ENCODE results near the gene PIAS1.

The PIAS1 gene

GRCh38 chr15:68014219-68014618 lies 39.9 kb upstream of the PIAS1 start:
- Histone ChIP-seq H2BK15ac (ENCODE audit: low read depth, poor library complexity, severe bottlenecking) (no peak overlapping the region), H2BK120ac (ENCODE audit: low read depth, low read length) (no peak overlapping the region), H3K36me3 (ENCODE audit: control insufficient read depth in 1 of 2, insufficient read depth in 2 of 2, low read depth in 1 of 2, low read length in 2 of 2) (no peaks in the 10 kb centered on the region), H3K23ac (ENCODE audit: low read length in 2 of 2) (no peak overlapping the region), H2AK5ac (ENCODE audit: low read length, severe bottlenecking) (no peak overlapping the region), H3K27me3 (ENCODE audit: control insufficient read depth in 1 of 2, insufficient read depth in 1 of 2, low read length in 2 of 2) (peaks cover 9 to 36% of the 10 kb centered on the region in 2 experiments), H3K4ac (ENCODE audit: low read depth in 1 of 2, low read length in 2 of 2) (no peak overlapping the region), H3K18ac (ENCODE audit: low read depth in 1 of 2, low read length in 2 of 2) (no peak overlapping the region), H3K79me1 (replicated peaks; ENCODE audit: low read length, poor library complexity, severe bottlenecking) (no peaks in the 10 kb centered on the region), H2AFZ (ENCODE audit: low read depth, low read length) (no peak overlapping the region), H2BK12ac (ENCODE audit: low read length in 2 of 2) (no peak overlapping the region), H3K4me3 (ENCODE audit: insufficient read depth in 1 of 2, low read depth in 1 of 2, low read length in 2 of 2) (no peak overlapping the region), H4K8ac (ENCODE audit: low read length) (no peak overlapping the region), H4K91ac (ENCODE audit: low read length) (no peak overlapping the region), H2BK5ac (ENCODE audit: low read depth, low read length, poor library complexity, severe bottlenecking) (no peak overlapping the region), H3K9me3 (ENCODE audit: control insufficient read depth, low read length) (no peaks in the 10 kb centered on the region), H3K14ac (ENCODE audit: low read length in 2 of 2) (no peak overlapping the region), H3K9ac (ENCODE audit: low read length) (no peak overlapping the region), H3K4me2 (ENCODE audit: low read length, poor library complexity, severe bottlenecking) (no peak overlapping the region), H3K27ac (ENCODE audit: low read length, poor library complexity, severe bottlenecking) (no peak overlapping the region), H3K4me1 (ENCODE audit: control insufficient read depth, insufficient read depth, low read depth, low read length) (no peaks in the 10 kb centered on the region)
- DNase-seq, result no peak
- WGBS, result 94% methylated on average over 1 of the region's 1 CpG

GRCh38 chr15:68015244-68015643 lies 38.9 kb upstream of the PIAS1 start:
- no peak overlapping the region for H3K9ac ChIP-seq (ENCODE audit: low read length)
- H4K91ac ChIP-seq (ENCODE audit: low read length), result no peak overlapping the region
- H2BK5ac ChIP-seq (ENCODE audit: low read depth, low read length, poor library complexity, severe bottlenecking), result no peak overlapping the region
- H3K4ac ChIP-seq (ENCODE audit: low read depth in 1 of 2, low read length in 2 of 2), result no peak overlapping the region
- H2BK120ac ChIP-seq (ENCODE audit: low read depth, low read length), result no peak overlapping the region
- H3K23ac ChIP-seq (ENCODE audit: low read length in 2 of 2), result no peak overlapping the region
- H2AK5ac ChIP-seq (ENCODE audit: low read length, severe bottlenecking), result no peak overlapping the region
- no peak overlapping the region for H3K18ac ChIP-seq (ENCODE audit: low read depth in 1 of 2, low read length in 2 of 2)
- no peak overlapping the region for H2BK12ac ChIP-seq (ENCODE audit: low read length in 2 of 2)
- H3K36me3 ChIP-seq (ENCODE audit: control insufficient read depth in 1 of 2, insufficient read depth in 2 of 2, low read depth in 1 of 2, low read length in 2 of 2), result no peaks in the 10 kb centered on the region
- WGBS, result 47% methylated on average over 3 of the region's 3 CpGs
- no peak overlapping the region for H4K8ac ChIP-seq (ENCODE audit: low read length)
- no peak overlapping the region for H3K4me3 ChIP-seq (ENCODE audit: insufficient read depth in 1 of 2, low read depth in 1 of 2, low read length in 2 of 2)
- H2BK15ac ChIP-seq (ENCODE audit: low read depth, poor library complexity, severe bottlenecking), result no peak overlapping the region
- H3K79me1 ChIP-seq (replicated peaks; ENCODE audit: low read length, poor library complexity, severe bottlenecking), result no peaks in the 10 kb centered on the region
- peaks cover 11 to 33% of the 10 kb centered on the region in 2 experiments for H3K27me3 ChIP-seq (ENCODE audit: control insufficient read depth in 1 of 2, insufficient read depth in 1 of 2, low read length in 2 of 2)
- no peaks in the 10 kb centered on the region for H3K4me1 ChIP-seq (ENCODE audit: control insufficient read depth, insufficient read depth, low read depth, low read length)
- H2AFZ ChIP-seq (ENCODE audit: low read depth, low read length), result no peak overlapping the region
- H3K27ac ChIP-seq (ENCODE audit: low read length, poor library complexity, severe bottlenecking), result no peak overlapping the region
- DNase-seq, result no peak
- H3K14ac ChIP-seq (ENCODE audit: low read length in 2 of 2), result no peak overlapping the region
- no peaks in the 10 kb centered on the region for H3K9me3 ChIP-seq (ENCODE audit: control insufficient read depth, low read length)
- no peak overlapping the region for H3K4me2 ChIP-seq (ENCODE audit: low read length, poor library complexity, severe bottlenecking)

- H4K8ac ChIP-seq (ENCODE audit: low read length), result no peak overlapping the region
- no peaks in the 10 kb centered on the region for H3K4me1 ChIP-seq (ENCODE audit: control insufficient read depth, insufficient read depth, low read depth, low read length)
- no peak overlapping the region for H2BK5ac ChIP-seq (ENCODE audit: low read depth, low read length, poor library complexity, severe bottlenecking)
- no peaks in the 10 kb centered on the region for H3K79me1 ChIP-seq (replicated peaks; ENCODE audit: low read length, poor library complexity, severe bottlenecking)
- no peak overlapping the region for H3K23ac ChIP-seq (ENCODE audit: low read length in 2 of 2)
- H3K18ac ChIP-seq (ENCODE audit: low read depth in 1 of 2, low read length in 2 of 2), result no peak overlapping the region
- H3K4me2 ChIP-seq (ENCODE audit: low read length, poor library complexity, severe bottlenecking), result no peak overlapping the region
- no peak overlapping the region for H2BK12ac ChIP-seq (ENCODE audit: low read length in 2 of 2)
- H4K91ac ChIP-seq (ENCODE audit: low read length), result no peak overlapping the region
- no peak overlapping the region for H3K14ac ChIP-seq (ENCODE audit: low read length in 2 of 2)
- WGBS, result 89% methylated on average over 6 of the region's 6 CpGs
- no peak overlapping the region for H3K27ac ChIP-seq (ENCODE audit: low read length, poor library complexity, severe bottlenecking)
- H3K9ac ChIP-seq (ENCODE audit: low read length), result no peak overlapping the region
- peaks cover 11 to 30% of the 10 kb centered on the region in 2 experiments for H3K27me3 ChIP-seq (ENCODE audit: control insufficient read depth in 1 of 2, insufficient read depth in 1 of 2, low read length in 2 of 2)
- H2BK15ac ChIP-seq (ENCODE audit: low read depth, poor library complexity, severe bottlenecking), result no peak overlapping the region
- no peak overlapping the region for H3K4me3 ChIP-seq (ENCODE audit: insufficient read depth in 1 of 2, low read depth in 1 of 2, low read length in 2 of 2)
- H3K9me3 ChIP-seq (ENCODE audit: control insufficient read depth, low read length), result no peaks in the 10 kb centered on the region
- no peak overlapping the region for H3K4ac ChIP-seq (ENCODE audit: low read depth in 1 of 2, low read length in 2 of 2)
- H2BK120ac ChIP-seq (ENCODE audit: low read depth, low read length), result no peak overlapping the region
- DNase-seq, result no peak
- H3K36me3 ChIP-seq (ENCODE audit: control insufficient read depth in 1 of 2, insufficient read depth in 2 of 2, low read depth in 1 of 2, low read length in 2 of 2), result no peaks in the 10 kb centered on the region
- H2AFZ ChIP-seq (ENCODE audit: low read depth, low read length), result no peak overlapping the region
- H2AK5ac ChIP-seq (ENCODE audit: low read length, severe bottlenecking), result no peak overlapping the region
These were observed 36.9 kb upstream of the PIAS1 start for GRCh38 chr15:68017201-68017600.

GRCh38 chr15:68018797-68019444 lies 35.2 kb upstream of the PIAS1 start:
- Histone ChIP-seq H3K9ac (ENCODE audit: low read length) (no peak overlapping the region), H2BK12ac (ENCODE audit: low read length in 2 of 2) (no peak overlapping the region), H3K9me3 (ENCODE audit: control insufficient read depth, low read length) (no peaks in the 10 kb centered on the region), H3K4me1 (ENCODE audit: control insufficient read depth, insufficient read depth, low read depth, low read length) (no peaks in the 10 kb centered on the region), H3K18ac (ENCODE audit: low read depth in 1 of 2, low read length in 2 of 2) (no peak overlapping the region), H3K27me3 (ENCODE audit: control insufficient read depth in 1 of 2, insufficient read depth in 1 of 2, low read length in 2 of 2) (peaks cover 11 to 17% of the 10 kb centered on the region in 2 experiments), H3K36me3 (ENCODE audit: control insufficient read depth in 1 of 2, insufficient read depth in 2 of 2, low read depth in 1 of 2, low read length in 2 of 2) (no peaks in the 10 kb centered on the region), H2BK15ac (ENCODE audit: low read depth, poor library complexity, severe bottlenecking) (no peak overlapping the region), H2BK5ac (ENCODE audit: low read depth, low read length, poor library complexity, severe bottlenecking) (no peak overlapping the region), H3K4me3 (ENCODE audit: insufficient read depth in 1 of 2, low read depth in 1 of 2, low read length in 2 of 2) (no peak overlapping the region), H4K8ac (ENCODE audit: low read length) (no peak overlapping the region), H3K14ac (ENCODE audit: low read length in 2 of 2) (no peak overlapping the region), H3K79me1 (replicated peaks; ENCODE audit: low read length, poor library complexity, severe bottlenecking) (no peaks in the 10 kb centered on the region), H3K4me2 (ENCODE audit: low read length, poor library complexity, severe bottlenecking) (no peak overlapping the region), H3K27ac (ENCODE audit: low read length, poor library complexity, severe bottlenecking) (no peak overlapping the region), H3K23ac (ENCODE audit: low read length in 2 of 2) (no peak overlapping the region), H2AK5ac (ENCODE audit: low read length, severe bottlenecking) (no peak overlapping the region), H2BK120ac (ENCODE audit: low read depth, low read length) (no peak overlapping the region), H2AFZ (ENCODE audit: low read depth, low read length) (no peak overlapping the region), H3K4ac (ENCODE audit: low read depth in 1 of 2, low read length in 2 of 2) (no peak overlapping the region), H4K91ac (ENCODE audit: low read length) (no peak overlapping the region)
- 81% methylated on average over 4 of the region's 5 CpGs for WGBS
- DNase-seq, result no peak

Data from mesenchymal stem cell (in vitro differentiated cells and primary cell).